ENCODE results near the gene IL5.

IL5 gene

DNA sequence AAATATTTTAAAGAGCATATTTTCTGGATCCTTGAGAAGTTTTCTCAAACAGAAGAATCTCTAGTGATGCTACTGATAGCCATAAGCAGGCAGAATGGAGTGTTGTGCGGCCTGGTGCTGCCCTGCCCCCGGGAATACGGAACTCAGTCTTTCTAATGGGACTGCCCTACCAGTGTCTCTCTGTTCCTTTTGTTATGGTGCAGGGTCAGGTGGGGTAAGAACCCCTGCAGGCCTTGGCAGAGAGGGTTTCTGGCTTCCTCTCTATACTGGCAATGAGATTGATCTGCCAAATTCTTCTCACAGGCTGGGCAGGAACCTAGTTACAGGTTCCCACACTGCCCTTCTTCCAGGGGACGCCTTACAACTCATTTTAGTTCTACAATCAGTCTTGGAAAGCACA lies 2.6 kb downstream of the IL5 start:
- DNase-seq (ENCODE audit: low read depth, low spot score) = no peak
- H3K4me3 ChIP-seq (ENCODE audit: low read depth, low read length) = no peak overlapping the region
- POLR2A ChIA-PET = interaction anchor here (0.6 kb wide), 1 partner anchor 8 kb away, joined by 3 read pairs; no protein-coding TSS in a partner anchor
- TF ChIP-seq, protein P1, sequence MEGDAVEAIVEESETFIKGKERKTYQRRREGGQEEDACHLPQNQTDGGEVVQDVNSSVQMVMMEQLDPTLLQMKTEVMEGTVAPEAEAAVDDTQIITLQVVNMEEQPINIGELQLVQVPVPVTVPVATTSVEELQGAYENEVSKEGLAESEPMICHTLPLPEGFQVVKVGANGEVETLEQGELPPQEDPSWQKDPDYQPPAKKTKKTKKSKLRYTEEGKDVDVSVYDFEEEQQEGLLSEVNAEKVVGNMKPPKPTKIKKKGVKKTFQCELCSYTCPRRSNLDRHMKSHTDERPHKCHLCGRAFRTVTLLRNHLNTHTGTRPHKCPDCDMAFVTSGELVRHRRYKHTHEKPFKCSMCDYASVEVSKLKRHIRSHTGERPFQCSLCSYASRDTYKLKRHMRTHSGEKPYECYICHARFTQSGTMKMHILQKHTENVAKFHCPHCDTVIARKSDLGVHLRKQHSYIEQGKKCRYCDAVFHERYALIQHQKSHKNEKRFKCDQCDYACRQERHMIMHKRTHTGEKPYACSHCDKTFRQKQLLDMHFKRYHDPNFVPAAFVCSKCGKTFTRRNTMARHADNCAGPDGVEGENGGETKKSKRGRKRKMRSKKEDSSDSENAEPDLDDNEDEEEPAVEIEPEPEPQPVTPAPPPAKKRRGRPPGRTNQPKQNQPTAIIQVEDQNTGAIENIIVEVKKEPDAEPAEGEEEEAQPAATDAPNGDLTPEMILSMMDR (IDR thresholded peaks at IDR 0.05; ENCODE audit: insufficient read depth, low read length, missing control alignments) = no peak
- CTCF ChIA-PET = interaction anchor here (5.9 kb wide), 1 partner anchor 13 kb away, joined by 62 read pairs; no protein-coding TSS in a partner anchor

DNA sequence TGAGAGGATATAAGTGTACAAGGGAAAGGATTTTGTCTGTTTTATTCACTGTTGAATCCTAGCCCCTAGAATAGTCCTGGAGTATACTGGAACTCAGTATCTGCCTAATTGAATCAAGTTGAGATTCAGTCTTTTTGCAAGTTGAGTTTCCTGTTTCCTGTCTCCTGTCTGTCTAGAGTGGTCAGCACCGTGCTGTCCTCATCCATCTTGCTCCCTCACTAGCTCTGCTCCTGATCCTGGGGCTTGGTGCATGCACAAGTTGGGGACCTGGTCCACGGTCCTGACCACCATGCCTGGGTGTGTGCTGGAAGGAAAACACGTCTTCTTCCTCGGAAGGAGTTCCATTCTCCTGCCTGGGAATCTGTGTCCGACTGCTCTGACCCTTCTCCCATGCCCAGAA lies 3.2 kb downstream of the IL5 start:
- TF ChIP-seq, protein P1 (IDR thresholded peaks at IDR 0.05; ENCODE audit: insufficient read depth, low read length, missing control alignments) = no peak
- ChIA-PET CTCF (interaction anchor here (5.9 kb wide), 1 partner anchor 13 kb away, joined by 62 read pairs; no protein-coding TSS in a partner anchor), POLR2A (interaction anchor here (0.6 kb wide), 1 partner anchor 9 kb away, joined by 3 read pairs; no protein-coding TSS in a partner anchor)
- no peak for DNase-seq (ENCODE audit: low read depth, low spot score)
- no peak overlapping the region for H3K4me3 ChIP-seq (ENCODE audit: low read depth, low read length)

DNA sequence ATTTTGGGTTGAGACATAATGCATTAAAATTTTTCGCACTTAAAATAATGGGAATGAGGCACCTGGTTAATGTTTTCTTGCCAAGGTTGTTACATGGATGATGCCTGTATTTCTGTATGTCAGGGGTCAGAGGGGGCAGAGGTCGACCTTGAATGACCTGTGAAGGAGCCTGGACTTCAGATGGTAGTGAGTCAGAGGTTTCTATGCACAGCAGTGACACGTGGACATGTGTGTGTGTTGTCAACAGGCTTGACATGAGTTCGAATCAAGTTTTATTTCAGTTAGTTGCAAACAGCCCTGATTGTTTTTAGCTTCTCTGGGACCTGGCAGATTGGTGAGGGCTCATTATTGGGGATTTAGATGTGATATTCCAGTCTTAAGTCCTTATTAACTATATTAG lies 3.6 kb downstream of the IL5 start:
- TF ChIP-seq, protein P1 (IDR thresholded peaks at IDR 0.05; ENCODE audit: insufficient read depth, low read length, missing control alignments) = no peak

DNA sequence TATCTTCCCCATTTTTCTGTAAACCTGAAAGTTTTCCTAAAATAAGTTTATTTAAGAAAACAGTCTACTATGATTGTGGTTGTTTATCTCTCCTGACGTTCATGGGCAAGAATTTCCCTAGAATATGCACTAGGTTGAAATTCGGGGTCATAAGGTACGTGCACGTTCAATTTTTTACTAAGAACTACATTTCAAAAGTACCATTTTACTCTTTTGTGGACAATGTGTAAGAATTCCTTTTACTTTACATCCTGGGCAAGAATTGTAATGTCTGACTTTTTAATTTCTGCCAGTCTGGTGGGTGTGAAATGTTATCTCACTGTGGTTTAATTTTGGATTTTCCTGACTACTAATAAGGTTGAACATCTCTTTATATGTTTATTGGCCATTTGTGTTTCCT lies 12.4 kb downstream of the IL5 start:
- TF ChIP-seq, protein P1 (IDR thresholded peaks at IDR 0.05; ENCODE audit: insufficient read depth, low read length, missing control alignments) = no peak
- CTCF ChIA-PET = interaction anchor here (1.2 to 2.2 kb wide), 3 partner anchors 9 to 290 kb away, joined by 3 to 10 read pairs (median 3); no protein-coding TSS in a partner anchor

More for the DNA sequence above, 3.6 kb downstream of the IL5 start:
- H3K4me3 ChIP-seq (ENCODE audit: low read depth, low read length) = no peak overlapping the region
- ChIA-PET POLR2A (no interaction called here), CTCF (interaction anchor here (5.9 kb wide), 1 partner anchor 12 kb away, joined by 62 read pairs; no protein-coding TSS in a partner anchor)
- no peak for DNase-seq (ENCODE audit: low read depth, low spot score)

GRCh38 chr5:132528866-132529634 lies 14.3 kb downstream of the IL5 start:
- ChIA-PET CTCF (interaction anchor here (1.1 to 4.8 kb wide), 7 partner anchors 9 to 301 kb away, joined by 3 to 62 read pairs (median 30); partner anchors contain the start of gene SHROOM1), POLR2A (no interaction called here)
- no peak for DNase-seq (ENCODE audit: low read depth, low spot score)
- TF ChIP-seq, protein P1 (IDR thresholded peaks at IDR 0.05; ENCODE audit: insufficient read depth, low read length, missing control alignments) = no peak
- no peak overlapping the region for H3K4me3 ChIP-seq (ENCODE audit: low read depth, low read length)

More for the DNA sequence above, 12.4 kb downstream of the IL5 start:
- no peak for DNase-seq (ENCODE audit: low read depth, low spot score)
- POLR2A ChIA-PET = no interaction called here
- no peak overlapping the region for H3K4me3 ChIP-seq (ENCODE audit: low read depth, low read length)

DNA sequence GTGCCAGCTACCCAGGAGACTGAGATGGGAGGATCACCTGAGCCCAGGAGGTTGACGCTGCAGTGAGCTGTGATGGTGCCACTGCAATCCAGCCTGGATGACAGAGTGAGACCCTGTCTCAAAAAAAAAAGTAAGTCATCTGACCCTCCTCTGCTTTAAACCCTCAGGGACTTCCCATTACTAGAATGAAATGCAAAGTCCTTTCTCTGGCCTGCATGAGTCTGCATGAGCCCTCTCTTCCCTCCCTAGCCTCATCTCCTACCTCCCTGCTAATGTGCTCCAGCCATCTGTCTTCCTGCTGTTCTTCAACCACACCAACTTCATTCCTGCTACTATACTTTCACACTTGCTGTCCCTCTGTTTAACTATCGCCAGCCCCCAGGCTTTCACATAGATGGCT lies 15.3 kb downstream of the IL5 start:
- H3K4me3 ChIP-seq (ENCODE audit: low read depth, low read length) = no peak overlapping the region
- TF ChIP-seq, protein P1 (IDR thresholded peaks at IDR 0.05; ENCODE audit: insufficient read depth, low read length, missing control alignments) = no peak
- CTCF ChIA-PET = interaction anchor here (0.9 to 4.8 kb wide), 23 partner anchors 10 to 355 kb away, joined by 3 to 62 read pairs (median 6); partner anchors contain the start of gene SHROOM1
- POLR2A ChIA-PET = no interaction called here
- no peak for DNase-seq (ENCODE audit: low read depth, low spot score)
